Nephron progenitor cell (in vitro differentiated cells): ENCODE measurements around the gene NALCN.

ENCODE experiments used
- DNase-seq: peaks from one replicate; pipeline ENCODE4 v3.0.0; 2021
- H3K27ac Mint-ChIP-seq: 2 replicates; pipeline ENCODE4 v1.8.0; 2021; ENCODE audit warnings: mild to moderate bottlenecking, moderate library complexity, mixed read lengths
- H3K27me3 Mint-ChIP-seq: 2 replicates; pipeline ENCODE4 v1.8.0; 2021; ENCODE audit warnings: mild to moderate bottlenecking, low read depth, mixed read lengths; ENCODE audit not compliant: poor library complexity
- H3K36me3 Mint-ChIP-seq: 2 replicates; pipeline ENCODE4 v1.8.0; 2021; ENCODE audit warnings: low read depth, mixed read lengths
- H3K4me1 Mint-ChIP-seq: 2 replicates; pipeline ENCODE4 v1.8.0; 2021; ENCODE audit warnings: mixed read lengths
- H3K4me3 Mint-ChIP-seq: 2 replicates; pipeline ENCODE4 v1.8.0; 2021; ENCODE audit warnings: mild to moderate bottlenecking, moderate library complexity, mixed read lengths
- H3K9me3 Mint-ChIP-seq: 2 replicates; pipeline ENCODE4 v1.8.0; 2021; ENCODE audit warnings: mild to moderate bottlenecking, moderate library complexity, mixed read lengths
- CTCF ChIP-seq: fragments of 200-600 bp; sonication (generic); IDR thresholded peaks from 2 replicates; pipeline ENCODE4 v1.5.0; 2021; ENCODE audit warnings: antibody characterized with exemption

NALCN gene

GRCh38 chr13:101452519-101453485 lies 36.5 kb upstream of the NALCN start, which contains the start of gene ITGBL1:
Gene ITGBL1, plus strand, starts transcription at chr13:101452675. Its CDS starts 159 bp downstream, at chr13:101452834.
- Mint-ChIP-seq H3K4me3 (no peak within 1 kb of the TSS), H3K36me3 (no peaks in the 10 kb centered on the region), H3K27ac (no peak within 1 kb of the TSS), H3K27me3 (peaks cover 7% of the 10 kb centered on the region), H3K9me3 (no peaks in the 10 kb centered on the region), H3K4me1 (no peaks in the 10 kb centered on the region)
- DNase-seq = no peak
- no peak for TF ChIP-seq CTCF

- H3K9me3 Mint-ChIP-seq = no peaks in the 10 kb centered on the region
- no peak overlapping the region for H3K27ac Mint-ChIP-seq
- TF ChIP-seq CTCF = no peak
- no peak for DNase-seq
- H3K36me3 Mint-ChIP-seq = no peaks in the 10 kb centered on the region
- H3K27me3 Mint-ChIP-seq = peaks cover 7% of the 10 kb centered on the region
- no peak overlapping the region for H3K4me3 Mint-ChIP-seq
- no peaks in the 10 kb centered on the region for H3K4me1 Mint-ChIP-seq
Observed at GRCh38 chr13:101451641-101452040, 35.3 kb upstream of the NALCN start.

- Mint-ChIP-seq H3K4me1 (no peaks in the 10 kb centered on the region), H3K36me3 (no peaks in the 10 kb centered on the region), H3K27me3 (peaks cover 4% of the 10 kb centered on the region), H3K27ac (no peak overlapping the region), H3K4me3 (no peak overlapping the region), H3K9me3 (no peaks in the 10 kb centered on the region)
- TF ChIP-seq CTCF = no peak
- DNase-seq = no peak
Observed at GRCh38 chr13:101450749-101451130, 34.4 kb upstream of the NALCN start.

- no peak for DNase-seq
- Mint-ChIP-seq H3K4me1 (no peaks in the 10 kb centered on the region), H3K27me3 (peaks cover 4% of the 10 kb centered on the region), H3K36me3 (no peaks in the 10 kb centered on the region), H3K9me3 (no peaks in the 10 kb centered on the region), H3K27ac (no peak overlapping the region), H3K4me3 (no peak overlapping the region)
- TF ChIP-seq CTCF = no peak
Observed at GRCh38 chr13:101449790-101450748, 33.8 kb upstream of the NALCN start.

GRCh38 chr13:101447852-101448251 lies 31.5 kb upstream of the NALCN start:
- no peak for DNase-seq
- no peak for TF ChIP-seq CTCF
- Mint-ChIP-seq H3K4me1 (no peaks in the 10 kb centered on the region), H3K36me3 (no peaks in the 10 kb centered on the region), H3K4me3 (no peak overlapping the region), H3K27ac (no peak overlapping the region), H3K9me3 (no peaks in the 10 kb centered on the region), H3K27me3 (no peaks in the 10 kb centered on the region)
